Prostate gland (tissue), 2 donors: Measurements from ENCODE around the gene IL32. TPM values are rescaled to one million over a fixed set of nuclear protein-coding genes. Genes with fewer than 3 reads are reported as not detected.

Source experiments
- DNase-seq: peaks from one replicate; pipeline ENCODE4 v3.0.0-alpha.2; 2019; ENCODE audit warnings: low spot score
- H3K27ac ChIP-seq, 2 donors: fragments of 200-600 bp; sonication (generic); 2 replicates each; pipeline ENCODE4 v1.5.1; 2017 to 2019
- H3K27me3 ChIP-seq: fragments of 200-600 bp; sonication (generic); replicated peaks from 2 replicates; pipeline ENCODE4 v1.5.1; 2019; ENCODE audit not compliant: insufficient read depth
- H3K36me3 ChIP-seq, 2 donors: fragments of 200-600 bp; sonication (generic); 1 replicate in 1 of 2; 2 replicates in 1 of 2; pipeline versions ENCODE4 v1.5.1 to v1.8.1; 2017 to 2019
- H3K4me1 ChIP-seq: fragments of 200-600 bp; sonication (generic); replicated peaks from 2 replicates; pipeline ENCODE4 v1.5.1; 2019
- H3K4me3 ChIP-seq, 2 donors: fragments of 200-600 bp; sonication (generic); 2 replicates each; pipeline ENCODE4 v1.5.1; 2017 to 2019
- H3K9me3 ChIP-seq: fragments of 200-600 bp; sonication (generic); 2 replicates; pipeline ENCODE4 v1.5.1; 2017
- POLR2A ChIP-seq: fragments of 450-650 bp; IDR thresholded peaks from one replicate; pipeline ENCODE4 v1.6.1; 2016; ENCODE audit warnings: antibody characterized with exemption, mild to moderate bottlenecking
- POLR2AphosphoS5 ChIP-seq: sonication (generic); formaldehyde crosslinking; IDR thresholded peaks from one replicate; pipeline ENCODE4 v1.6.1; 2017; ENCODE audit warnings: antibody characterized with exemption
- WGBS: methylation state at CpG from one replicate; pipeline ENCODE4 v1.1.5; 2018; 5-methylcytosine and 5-hydroxymethylcytosine counted together
- intact Hi-C: fragments of 100-400 bp; cut with DNase I; formaldehyde crosslinking; loops from one replicate; pipeline ENCODE4 v1.14.2; 2022
- total RNA-seq, 2 donors: library from RNA; depleted of rRNA; stranded (reverse); fragments of >200 nt; gene quantifications; one replicate each; pipeline ENCODE4 v1.1.0, GENCODE V29; 2016
- TF ChIP-seq, protein P1 (sequence below), 4 experiments: fragments of 200-600 bp in 2 of 4; fragments of 450-650 bp in 2 of 4; sonication (generic) in 2 of 4; IDR thresholded peaks; 1 replicate in 3 of 4; 2 replicates in 1 of 4; pipeline ENCODE4 v1.5.1; 2016 to 2019; ENCODE audit warnings: antibody characterized with exemption in 4 of 4, mild to moderate bottlenecking in 2 of 4, moderate library complexity in 2 of 4

The IL32 gene
- total RNA-seq, 2 donors from 2014 or later, result 13.5 to 33.3 TPM

GRCh38 chr16:3112881-3113574 lies 47.6 kb downstream of the IL32 start:
- Histone ChIP-seq H3K27me3 (no peaks in the 10 kb centered on the region), H3K9me3 (no peaks in the 10 kb centered on the region), H3K36me3 (no peaks in the 10 kb centered on the region), H3K27ac (peak overlapping the region; percentile 58 to 60), H3K4me3 (peak overlapping the region; percentile 57 to 59), H3K4me1 (peaks cover 8% of the 10 kb centered on the region)
- intact Hi-C loops, result no loop called here
- 14% methylated on average over 19 of the region's 19 CpGs for WGBS
- no peak for DNase-seq
- TF ChIP-seq, protein P1, sequence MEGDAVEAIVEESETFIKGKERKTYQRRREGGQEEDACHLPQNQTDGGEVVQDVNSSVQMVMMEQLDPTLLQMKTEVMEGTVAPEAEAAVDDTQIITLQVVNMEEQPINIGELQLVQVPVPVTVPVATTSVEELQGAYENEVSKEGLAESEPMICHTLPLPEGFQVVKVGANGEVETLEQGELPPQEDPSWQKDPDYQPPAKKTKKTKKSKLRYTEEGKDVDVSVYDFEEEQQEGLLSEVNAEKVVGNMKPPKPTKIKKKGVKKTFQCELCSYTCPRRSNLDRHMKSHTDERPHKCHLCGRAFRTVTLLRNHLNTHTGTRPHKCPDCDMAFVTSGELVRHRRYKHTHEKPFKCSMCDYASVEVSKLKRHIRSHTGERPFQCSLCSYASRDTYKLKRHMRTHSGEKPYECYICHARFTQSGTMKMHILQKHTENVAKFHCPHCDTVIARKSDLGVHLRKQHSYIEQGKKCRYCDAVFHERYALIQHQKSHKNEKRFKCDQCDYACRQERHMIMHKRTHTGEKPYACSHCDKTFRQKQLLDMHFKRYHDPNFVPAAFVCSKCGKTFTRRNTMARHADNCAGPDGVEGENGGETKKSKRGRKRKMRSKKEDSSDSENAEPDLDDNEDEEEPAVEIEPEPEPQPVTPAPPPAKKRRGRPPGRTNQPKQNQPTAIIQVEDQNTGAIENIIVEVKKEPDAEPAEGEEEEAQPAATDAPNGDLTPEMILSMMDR (IDR thresholded peaks at IDR 0.05), result no peak
- TF ChIP-seq POLR2AphosphoS5 (no peak), POLR2A (no peak)

GRCh38 chr16:3113765-3114479 lies 48.5 kb downstream of the IL32 start:
- intact Hi-C loops, result no loop called here
- TF ChIP-seq POLR2A (no peak), POLR2AphosphoS5 (no peak)
- TF ChIP-seq, protein P1 (IDR thresholded peaks at IDR 0.05), result no peak
- no peak overlapping the region for H3K27ac ChIP-seq
- WGBS, result 60% methylated on average over 17 of the region's 17 CpGs
- no peaks in the 10 kb centered on the region for H3K9me3 ChIP-seq
- peak overlapping the region in 1 of 2 donors; percentile 57 for H3K4me3 ChIP-seq
- no peaks in the 10 kb centered on the region for H3K36me3 ChIP-seq
- H3K27me3 ChIP-seq, result no peaks in the 10 kb centered on the region
- no peak for DNase-seq
- peaks cover 8% of the 10 kb centered on the region for H3K4me1 ChIP-seq

GRCh38 chr16:3115003-3115402 lies 49.6 kb downstream of the IL32 start:
- no peaks in the 10 kb centered on the region for H3K9me3 ChIP-seq
- no peak overlapping the region for H3K27ac ChIP-seq
- H3K36me3 ChIP-seq, result peaks cover 0 to 1% of the 10 kb centered on the region in 2 donors
- intact Hi-C loops, result no loop called here
- H3K4me1 ChIP-seq, result peaks cover 8% of the 10 kb centered on the region
- no peaks in the 10 kb centered on the region for H3K27me3 ChIP-seq
- no peak overlapping the region for H3K4me3 ChIP-seq
- DNase-seq, result no peak
- 93% methylated on average over 12 of the region's 12 CpGs for WGBS
- TF ChIP-seq, protein P1 (IDR thresholded peaks at IDR 0.05), result no peak
- TF ChIP-seq POLR2A, result no peak
- TF ChIP-seq POLR2AphosphoS5, result no peak

- TF ChIP-seq, protein P1 (IDR thresholded peaks at IDR 0.05), result no peak
- TF ChIP-seq POLR2A (no peak), POLR2AphosphoS5 (no peak)
- no peaks in the 10 kb centered on the region for H3K9me3 ChIP-seq
- peaks cover 6% of the 10 kb centered on the region in 2 donors for H3K36me3 ChIP-seq
- intact Hi-C loops, result no loop called here
- peaks cover 8% of the 10 kb centered on the region for H3K4me1 ChIP-seq
- no peak overlapping the region for H3K27ac ChIP-seq
- no peak for DNase-seq
- 78% methylated on average over 12 of the region's 14 CpGs for WGBS
- no peaks in the 10 kb centered on the region for H3K27me3 ChIP-seq
- no peak overlapping the region for H3K4me3 ChIP-seq
Measured at GRCh38 chr16:3115561-3115960, 50.1 kb downstream of the IL32 start.
